HG03095 (cell line): ENCODE measurements around the gene SCARB1.
"Not testable (repeated sequence)": the region's sequence is repeated elsewhere in the genome, so short reads cannot be mapped to it uniquely, and the experiment has no call there.

ENCODE experiments used
- ATAC-seq: cut with Tn5 transposase; IDR thresholded peaks from one replicate; pipeline ENCODE4 v1.9.1; 2021; ENCODE audit warnings: moderate library complexity; ENCODE audit not compliant: unreplicated experiment

SCARB1 gene

DNA sequence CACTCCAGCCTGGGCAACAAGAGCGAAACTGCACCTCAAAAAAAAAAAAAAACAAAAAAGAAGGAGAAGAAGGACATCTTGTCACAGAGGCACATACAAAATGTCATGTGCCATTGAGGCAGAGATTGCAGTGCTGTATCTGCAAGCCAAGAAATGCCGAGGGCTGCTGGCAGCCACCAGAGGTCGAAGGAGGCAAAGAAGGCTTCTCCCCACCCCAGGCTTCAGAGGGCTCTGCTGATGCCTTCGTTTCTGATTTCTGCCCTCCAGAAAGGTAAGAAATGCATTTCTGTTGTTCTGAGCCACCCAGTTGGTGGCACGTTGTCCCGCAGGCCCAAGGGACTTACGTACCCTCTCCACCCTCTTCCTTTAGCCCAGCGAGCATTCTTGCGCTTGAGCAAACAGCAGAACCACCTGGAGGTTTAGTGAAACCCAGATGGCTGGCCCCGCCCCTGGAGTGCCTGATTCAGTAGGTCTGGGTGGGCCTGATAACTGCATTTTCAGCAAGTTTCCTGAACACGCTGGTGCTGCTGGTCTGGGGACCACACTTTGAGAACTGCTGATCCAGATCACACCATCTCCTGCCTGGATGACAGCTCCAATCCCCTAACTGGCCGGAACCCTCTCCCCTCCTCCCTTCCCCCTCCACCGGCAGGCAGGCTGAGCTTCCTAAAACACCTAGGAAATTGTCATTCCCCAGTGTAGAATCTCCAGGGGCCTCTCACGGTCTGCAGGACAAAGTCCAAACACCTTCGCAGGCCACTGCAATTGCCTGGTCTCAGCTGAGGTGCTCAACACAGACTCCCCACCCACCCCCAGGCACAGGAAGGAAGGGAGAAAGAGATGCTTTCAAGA lies 21.1 kb upstream of the SCARB1 start:
- ATAC-seq = peak; percentile 88

DNA sequence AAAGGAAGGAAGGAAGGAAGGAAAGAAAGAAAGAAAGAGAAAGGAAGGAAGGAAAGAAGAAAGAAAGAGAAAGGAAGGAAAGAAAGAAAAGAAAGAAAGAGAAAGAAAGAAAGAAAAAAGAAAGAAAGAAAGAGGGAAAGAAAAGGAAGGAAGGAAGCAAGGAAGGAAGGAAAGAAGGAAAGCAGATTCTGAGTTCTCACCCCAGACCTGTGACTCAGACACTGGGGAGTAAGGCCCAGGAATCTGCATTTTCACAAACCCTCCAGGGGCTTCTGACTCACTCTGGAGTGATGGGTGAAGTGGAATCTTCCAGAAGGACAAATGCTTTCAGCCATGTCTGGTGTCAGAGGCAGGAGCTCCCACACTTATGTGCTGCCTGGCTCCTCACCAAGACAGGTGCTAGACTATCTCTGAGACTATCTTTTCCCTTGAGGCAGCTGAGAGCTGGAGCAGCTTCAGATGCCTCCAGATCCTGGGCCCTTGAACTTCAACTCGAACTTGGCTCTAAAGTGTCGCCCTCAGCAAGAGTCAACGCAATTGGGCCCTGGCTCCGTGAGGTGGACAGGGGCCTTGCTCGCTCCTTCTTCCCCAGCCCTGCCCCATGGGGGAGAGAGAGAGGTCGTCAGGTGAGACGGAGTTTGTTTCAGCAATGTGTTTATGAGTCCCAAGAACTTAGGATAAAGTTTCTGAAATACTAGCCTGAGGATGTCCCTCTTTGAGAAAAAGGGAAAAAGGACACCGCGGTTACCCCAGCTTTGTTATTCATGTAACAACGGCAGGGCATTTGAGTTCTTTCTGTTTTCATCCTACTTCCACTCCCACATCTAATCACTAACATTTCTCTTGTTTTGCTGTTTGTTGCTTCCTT lies 19.8 kb upstream of the SCARB1 start:
- ATAC-seq = no peak

DNA sequence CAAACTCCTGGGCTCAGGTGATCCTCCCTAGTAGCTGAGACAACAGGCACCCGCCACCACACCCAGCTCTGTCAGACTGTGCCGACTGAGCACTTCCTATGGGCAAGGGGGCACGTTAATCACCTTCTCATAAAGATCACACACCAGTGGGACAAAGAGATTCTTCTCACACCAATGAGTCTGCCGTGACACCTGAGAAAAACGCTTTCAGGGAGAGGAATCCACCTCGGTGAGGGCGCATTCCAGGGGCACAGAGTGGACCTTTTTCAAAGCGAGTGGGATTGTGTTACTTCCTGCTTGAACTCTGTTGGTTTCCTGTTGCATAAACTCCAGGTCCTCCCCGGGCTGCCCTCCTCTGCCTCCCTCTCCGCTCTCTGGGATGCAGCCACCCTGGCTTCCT lies 17.5 kb upstream of the SCARB1 start:
- no peak for ATAC-seq

DNA sequence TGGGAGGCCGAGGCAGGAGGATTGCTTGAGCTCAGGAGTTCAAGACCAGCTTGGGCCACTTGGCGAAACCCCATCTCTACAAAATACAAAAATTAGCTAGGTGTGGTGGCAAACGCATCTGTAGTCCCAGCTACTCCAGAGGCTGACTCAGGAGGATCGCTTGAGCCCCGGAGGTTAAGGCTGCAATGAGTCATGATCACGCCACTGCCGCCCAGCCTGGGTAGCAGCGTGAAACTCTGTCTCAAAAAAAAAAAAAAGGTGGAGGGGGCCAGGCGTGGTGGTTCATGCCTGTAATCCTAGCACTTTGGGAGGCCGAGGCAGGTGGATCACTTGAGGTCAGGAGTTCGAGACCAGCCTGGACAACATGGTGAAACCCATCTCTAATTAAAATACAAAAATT lies 16.7 kb upstream of the SCARB1 start:
- ATAC-seq = not testable (repeated sequence)

DNA sequence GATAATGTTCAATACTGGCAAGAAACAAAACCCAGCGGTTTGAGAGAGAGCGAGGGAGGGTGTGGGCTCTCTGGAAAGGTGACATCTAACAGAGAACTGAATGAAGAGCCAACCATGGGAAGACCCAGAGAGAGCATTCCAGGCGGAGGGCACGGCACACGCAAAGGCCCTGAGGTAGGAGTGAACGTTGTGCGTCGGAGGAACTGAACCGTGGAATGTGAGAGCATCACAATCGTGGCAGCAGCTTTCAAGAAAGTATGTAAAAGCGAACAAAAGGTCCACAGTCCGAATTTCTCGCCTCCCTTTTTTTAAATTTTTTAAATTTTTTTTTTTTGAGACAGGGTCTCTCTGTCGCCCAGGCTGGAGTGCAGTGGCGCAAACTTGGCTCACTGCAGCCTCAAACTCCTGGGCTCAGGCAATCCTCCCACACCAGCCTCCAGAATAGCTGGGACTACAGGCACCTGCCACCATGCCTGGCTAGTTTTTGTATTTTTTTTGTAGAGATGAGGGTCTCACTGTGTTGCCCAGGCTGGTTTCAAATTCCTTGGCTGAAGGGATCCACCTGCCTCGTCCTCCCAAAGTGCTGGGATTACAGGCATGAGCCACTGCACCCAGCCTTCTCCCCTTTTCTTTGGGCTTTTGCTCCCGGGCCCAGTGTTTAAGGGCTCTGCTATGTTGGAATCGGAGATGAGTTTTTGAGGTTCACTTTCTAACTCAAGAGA lies 15.3 kb upstream of the SCARB1 start:
- no peak for ATAC-seq

DNA sequence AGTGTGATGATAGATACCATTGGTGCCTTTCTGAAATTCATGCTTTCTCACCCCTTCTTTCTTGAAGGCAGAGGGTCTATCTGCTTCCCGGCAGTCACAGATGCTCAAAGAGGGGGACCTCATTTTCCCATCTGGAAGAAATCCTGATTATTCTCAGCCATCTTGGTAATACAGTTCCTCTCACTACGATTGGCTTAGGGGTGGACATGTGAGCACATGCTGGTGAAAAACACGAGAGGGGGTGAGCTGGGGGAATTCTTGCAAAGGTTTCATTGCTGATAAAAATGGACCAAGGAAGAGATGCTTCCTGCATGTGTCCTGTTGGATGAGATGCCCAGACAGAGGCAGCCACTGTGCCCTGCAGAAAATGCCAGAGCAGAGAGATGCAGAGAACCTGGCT lies 13.8 kb upstream of the SCARB1 start:
- no peak for ATAC-seq

DNA sequence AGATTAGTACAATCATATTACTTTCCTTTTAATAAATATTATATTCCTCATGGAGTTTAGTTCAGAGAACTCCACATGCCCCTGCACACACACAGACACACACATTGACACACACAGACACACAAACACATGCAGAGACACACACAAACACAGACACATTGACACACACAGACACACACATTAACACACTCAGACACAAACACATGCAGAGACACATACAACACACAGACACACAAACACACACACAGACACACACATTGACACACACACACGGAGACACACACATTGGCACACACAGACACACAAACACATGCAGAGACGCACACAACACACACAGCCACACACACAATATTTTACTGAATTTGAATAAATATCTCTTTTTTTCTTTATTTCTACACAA lies 12.5 kb upstream of the SCARB1 start:
- no peak for ATAC-seq

DNA sequence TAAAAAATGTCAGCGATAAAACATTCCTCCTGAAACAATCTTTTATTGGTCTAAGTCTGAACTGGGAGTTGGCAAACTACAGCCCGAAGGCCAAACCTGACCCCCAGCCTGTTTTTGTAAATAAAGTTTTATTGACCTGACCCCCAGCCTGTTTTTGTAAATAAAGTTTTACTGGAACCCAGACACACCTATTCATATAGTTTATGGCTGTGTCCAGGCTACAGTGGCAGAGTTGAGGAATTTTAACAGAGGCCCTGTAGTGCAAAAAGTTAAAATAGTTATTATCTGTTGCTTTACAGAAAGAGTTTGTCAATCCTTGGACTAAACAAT lies 12.1 kb upstream of the SCARB1 start:
- ATAC-seq = no peak

DNA sequence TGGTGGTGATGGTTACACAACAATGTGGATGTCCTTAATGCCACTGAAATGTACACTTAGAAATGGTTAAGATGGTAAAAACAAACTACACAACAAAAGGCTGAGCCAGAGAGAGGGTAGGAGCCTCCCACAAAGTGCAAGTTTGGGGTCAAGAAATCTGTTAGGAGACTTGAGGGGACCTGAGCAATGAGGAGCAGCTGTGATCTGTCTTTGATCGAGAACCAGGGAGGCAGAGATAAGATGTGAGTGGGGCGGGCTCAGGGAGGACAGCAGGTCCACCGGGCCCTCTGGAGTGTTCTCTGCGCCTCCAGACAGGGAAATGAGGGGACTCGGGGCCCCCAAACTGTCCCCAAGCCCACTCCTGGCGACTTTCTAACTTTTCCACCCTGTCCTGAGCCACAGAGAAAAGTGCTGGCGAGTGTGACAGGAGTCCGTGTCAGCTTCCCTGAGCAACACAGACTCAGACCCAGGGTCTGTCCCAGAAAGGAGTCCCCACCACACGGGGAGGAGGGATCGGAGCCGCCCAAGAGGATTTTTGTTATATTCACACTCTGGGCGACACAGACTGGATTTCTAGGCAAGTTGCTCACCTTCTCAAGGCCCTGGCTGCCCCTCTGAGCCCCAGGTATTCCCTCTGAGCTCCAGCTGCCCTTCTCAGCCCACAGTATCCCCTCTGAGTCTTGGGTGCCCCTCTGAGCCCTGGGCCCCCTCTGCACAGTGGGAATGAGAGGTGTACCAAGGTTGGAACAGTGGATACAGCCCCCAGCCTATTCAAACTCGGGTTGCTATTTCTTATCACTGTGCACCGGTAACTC lies 11.5 kb upstream of the SCARB1 start:
- no peak for ATAC-seq

DNA sequence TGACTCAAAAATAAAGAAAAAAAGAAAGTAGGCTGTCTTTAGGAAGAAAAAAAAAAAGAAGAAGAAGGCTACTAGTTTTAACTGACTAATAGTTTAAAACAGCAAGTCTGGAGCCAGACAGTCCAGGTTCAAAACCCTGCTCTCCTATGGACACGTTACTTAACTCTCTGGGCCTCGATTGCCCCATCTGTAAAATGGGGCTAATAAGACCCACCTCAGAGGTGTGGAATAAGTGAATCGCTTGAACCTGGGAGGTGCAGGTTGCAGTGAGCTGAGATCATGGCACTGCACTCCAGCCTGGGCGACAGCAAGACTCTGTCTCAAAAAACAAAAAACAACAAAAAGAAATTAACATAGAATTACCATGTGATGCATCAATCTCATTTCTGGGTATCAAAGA lies 10.5 kb upstream of the SCARB1 start:
- ATAC-seq = no peak

DNA sequence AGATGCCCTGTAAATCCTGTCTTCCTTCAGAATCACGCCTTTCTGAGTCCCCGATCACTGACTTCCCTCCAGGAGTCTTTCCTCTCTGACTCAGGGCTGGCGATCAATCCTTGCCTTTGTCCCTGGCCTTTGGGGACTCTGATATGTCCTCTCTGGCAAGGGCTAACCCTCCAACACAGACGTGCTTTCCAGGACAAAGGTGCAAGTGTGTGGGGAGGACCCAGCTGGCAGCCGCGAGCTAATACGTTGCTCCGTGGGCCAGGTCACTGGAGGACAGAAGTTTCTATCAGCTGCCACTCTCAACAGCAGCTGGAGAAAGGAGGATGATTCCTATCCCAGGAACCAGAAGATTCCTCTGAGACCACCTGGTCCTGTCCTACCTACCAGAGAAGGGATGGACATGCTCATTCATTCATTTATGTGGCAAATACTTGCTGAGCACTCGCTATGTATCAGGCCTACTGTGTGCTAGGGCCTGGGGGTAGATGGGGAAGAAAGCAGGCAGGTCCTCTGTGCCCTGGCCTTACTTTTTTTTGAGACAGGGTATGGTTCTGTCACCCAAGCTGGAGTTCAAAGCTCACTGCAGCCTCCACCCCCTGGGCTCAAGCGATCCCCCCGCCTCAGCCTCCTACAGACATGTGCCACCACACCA lies 8.5 kb upstream of the SCARB1 start:
- no peak for ATAC-seq

DNA sequence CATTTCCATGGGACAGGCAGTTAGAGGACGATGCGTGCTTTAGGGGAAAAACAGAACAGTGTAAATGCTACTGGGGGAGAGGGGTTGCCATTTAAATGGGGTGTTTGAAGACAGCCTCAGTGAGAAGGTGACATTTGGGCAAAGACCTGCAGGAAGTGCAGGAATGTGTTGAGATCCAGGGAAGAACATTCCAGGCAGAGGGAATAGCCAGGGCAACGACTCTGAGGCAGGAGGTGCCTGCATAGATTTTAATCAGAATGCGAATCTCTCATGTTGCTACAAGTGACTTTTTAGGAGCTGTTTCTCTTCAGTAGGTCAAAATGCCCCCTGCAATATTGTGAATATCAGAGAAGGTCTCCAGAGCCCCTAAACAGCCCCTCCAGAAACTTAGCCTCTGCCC lies 7.6 kb upstream of the SCARB1 start:
- ATAC-seq = no peak

DNA sequence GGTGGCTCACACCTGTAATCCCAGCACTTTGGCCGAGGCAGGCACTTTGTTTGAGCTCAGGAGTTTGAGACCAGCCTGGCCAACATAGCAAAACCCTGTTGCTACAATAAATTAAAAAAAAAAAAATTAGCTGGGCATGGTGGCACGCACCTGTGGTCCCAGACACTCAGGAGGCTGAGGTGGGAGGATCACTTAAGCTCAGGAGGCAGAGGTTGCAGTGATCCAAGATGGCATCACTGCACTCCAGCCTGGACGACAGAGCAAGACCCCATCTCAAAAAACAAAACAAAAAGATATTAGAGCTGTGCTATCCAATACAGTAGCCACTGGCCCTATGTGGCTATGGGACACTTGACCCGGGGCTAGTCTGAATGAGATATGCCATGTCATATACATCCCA lies 6.9 kb upstream of the SCARB1 start:
- no peak for ATAC-seq

DNA sequence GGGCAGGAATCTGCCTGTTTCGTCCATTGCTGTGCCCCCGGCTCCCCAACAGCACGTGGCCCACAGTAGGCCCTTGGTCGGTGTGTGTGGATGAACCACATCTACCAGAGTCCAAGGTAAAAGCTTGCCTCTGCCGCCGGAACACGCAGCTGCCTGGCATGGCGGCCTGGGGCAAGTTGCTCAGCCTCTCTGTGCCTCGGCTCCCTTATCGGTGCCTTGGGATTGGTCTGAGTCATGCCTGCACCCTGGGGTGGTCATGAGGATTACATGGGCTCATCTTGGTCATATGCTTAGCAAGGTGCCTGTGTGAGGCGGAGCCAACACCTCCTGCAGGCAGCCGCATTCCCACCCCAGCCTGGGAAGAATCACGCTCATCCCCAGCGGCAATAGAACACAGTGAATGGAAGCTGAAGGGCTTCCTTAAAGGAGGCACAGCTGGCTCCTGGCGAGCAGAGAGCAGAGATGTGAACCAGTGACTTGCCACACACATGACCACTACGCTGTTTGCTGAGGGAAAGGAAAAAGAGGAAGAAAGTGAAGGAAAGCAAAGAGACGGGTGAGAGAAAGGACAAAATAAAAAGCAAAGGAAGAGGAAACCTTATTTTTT lies 5.5 kb upstream of the SCARB1 start:
- ATAC-seq = no peak

DNA sequence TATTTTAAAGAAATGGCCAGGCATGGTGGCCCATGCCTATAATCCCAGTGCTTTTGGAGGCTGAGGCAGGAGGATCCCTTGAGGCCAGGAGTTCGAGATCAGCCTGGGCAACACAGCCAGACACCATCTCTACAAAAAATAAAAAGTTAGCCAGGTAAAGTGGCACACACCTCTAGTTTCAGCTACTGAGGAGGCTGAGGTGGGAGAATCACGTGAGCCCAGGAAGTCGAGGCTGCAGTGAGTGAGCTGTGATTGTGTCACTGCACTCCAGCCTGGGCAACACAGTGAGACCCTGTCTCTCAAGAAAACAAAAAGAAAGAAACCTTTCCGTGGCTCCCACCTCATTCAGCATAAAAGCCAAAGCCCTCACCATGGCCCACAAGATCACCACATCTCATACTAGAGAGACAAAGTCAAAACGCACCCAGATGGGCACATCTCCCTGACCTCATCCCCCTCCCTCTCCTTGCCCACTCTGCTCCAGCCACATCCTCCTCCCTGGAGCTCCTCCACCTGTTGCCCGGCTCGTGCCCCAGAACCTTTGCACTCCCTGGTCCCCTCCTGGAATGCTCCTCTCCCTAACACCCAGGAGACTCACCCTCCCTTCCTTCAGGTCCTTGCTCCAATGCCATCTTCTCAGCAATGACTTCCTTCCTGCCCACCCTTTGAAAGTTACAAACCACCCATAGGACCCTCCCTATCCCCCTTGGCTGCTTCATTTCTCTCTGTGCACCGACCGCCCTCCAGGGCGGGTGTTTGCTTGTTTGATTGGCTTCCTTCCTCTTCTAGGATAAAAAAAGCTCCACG lies 4.8 kb upstream of the SCARB1 start:
- no peak for ATAC-seq

DNA sequence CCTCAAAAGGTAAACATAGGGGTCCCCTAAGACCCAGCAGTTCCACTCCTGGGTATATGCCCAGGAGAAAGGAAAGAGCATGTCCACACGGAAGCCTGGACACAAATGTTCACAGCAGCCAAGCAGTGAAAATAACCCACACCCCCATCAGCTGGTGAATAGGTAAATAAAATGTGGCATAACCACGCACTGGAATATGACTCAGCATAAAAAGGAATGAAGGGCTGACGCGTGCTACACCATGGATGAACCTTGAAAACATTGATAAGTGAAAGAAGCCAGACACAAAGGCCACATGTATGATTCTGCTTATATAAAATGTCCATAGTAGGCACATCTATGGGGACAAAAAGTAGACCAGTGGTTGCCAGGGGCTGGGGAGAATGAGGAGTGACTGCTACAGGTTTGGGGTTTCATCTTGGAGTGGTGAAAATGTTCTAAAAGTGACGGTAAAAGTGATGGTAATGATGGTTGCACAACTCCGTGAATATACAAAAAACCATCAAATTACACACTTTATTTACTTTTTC lies 3.8 kb upstream of the SCARB1 start:
- ATAC-seq = no peak

DNA sequence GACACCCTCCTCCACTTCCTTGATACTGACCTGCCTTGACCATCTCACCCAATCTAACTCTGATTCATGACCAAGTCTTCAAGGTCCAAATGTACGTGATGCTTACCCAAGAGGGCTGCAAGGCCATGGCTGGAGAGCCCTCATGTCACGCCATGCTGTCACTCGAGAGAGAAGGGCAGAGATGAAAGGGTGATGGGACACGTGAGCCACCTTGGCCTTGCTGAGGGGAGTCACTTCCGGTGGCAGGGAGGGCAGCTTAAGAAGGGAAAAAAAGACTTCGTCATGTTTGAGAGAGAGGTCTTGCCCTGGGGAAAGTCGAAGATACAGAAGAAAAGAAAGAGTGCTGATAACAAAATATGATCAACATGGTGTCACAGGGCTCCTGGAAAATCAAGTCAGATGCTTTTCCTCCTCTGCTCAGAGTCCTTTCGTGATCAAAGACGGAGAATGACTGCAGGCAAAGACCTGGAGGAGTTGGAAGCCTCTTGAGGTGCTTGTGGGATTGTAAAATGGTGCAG lies 3.3 kb upstream of the SCARB1 start:
- ATAC-seq = no peak

DNA sequence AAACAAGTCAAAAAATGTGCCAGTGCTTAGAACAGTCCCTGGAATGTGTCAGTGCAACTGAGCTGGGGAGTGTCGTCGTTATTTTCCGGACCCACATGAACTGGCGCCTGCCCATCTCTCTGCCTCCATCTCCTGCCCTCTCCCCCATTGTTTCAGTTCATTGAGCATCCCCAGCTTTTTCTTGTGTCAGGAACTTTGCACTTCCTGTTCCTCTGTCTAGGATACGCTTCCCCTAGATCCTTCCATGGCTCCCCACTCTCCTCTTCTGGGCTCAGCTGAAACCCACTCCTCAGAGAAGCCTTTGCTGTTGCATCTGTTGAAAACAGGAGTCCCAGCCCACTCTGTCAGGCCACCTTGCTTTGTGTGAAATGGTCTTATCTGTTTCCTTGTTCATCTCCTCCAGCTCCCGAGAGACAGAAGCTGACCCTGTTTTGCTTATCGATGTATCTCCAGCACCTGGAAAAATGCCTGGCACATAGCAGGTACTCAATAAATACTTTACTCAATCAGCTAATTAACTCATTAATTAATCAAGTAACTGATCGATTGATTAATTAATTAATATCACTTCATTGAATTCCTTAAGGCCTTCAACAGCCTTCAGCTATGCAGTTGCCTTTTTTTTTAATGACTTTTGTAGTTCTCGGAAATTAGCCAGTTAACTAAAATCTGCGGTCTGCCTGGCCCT lies 2.7 kb upstream of the SCARB1 start:
- ATAC-seq = no peak
